Cardiac fibroblast (primary cell): Measurements from ENCODE around the gene DDX46.

Experiments used
- DNase-seq, 2 donors: peaks; one replicate each; pipeline versions ENCODE4 v3.0.0 to v3.0.0-alpha.2; 2010; ENCODE audit warnings: low read depth in 2 of 2
- H3K4me3 ChIP-seq, 2 donors: replicated peaks in 1 of 2; 1 replicate in 1 of 2; 2 replicates in 1 of 2; pipeline ENCODE4 v1.5.1; 2011; ENCODE audit warnings: low read depth in 2 of 2, low read length in 2 of 2, mild to moderate bottlenecking in 2 of 2, moderate library complexity in 1 of 2
- TF ChIP-seq, protein P1 (sequence below): IDR thresholded peaks from one replicate; pipeline ENCODE4 v1.5.1; 2011; ENCODE audit warnings: low read depth, mild to moderate bottlenecking, low read length, inconsistent platforms

Gene DDX46

DNA sequence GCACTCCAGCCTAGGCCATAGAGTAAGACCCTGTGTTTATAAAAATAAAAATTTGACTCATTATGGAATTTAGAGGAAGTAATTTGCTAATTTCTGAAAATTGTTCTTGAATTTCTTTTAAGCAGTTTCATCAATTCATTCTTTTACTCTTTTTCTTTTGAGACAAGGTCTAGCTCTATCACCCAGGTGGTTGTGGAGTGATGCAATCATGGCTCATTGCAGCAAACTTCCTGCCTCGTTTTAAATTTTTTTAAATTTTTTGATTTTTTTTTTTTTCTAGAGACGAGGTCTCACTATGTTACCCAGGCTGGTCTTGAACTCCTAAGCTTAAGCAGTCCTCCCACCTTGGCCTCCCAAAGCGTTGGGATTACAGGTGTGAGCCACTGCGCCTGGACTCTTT, 23.3 kb upstream of the DDX46 start:
- DNase-seq, result peak in 1 of 2 donors; percentile 9
- TF ChIP-seq, protein P1, sequence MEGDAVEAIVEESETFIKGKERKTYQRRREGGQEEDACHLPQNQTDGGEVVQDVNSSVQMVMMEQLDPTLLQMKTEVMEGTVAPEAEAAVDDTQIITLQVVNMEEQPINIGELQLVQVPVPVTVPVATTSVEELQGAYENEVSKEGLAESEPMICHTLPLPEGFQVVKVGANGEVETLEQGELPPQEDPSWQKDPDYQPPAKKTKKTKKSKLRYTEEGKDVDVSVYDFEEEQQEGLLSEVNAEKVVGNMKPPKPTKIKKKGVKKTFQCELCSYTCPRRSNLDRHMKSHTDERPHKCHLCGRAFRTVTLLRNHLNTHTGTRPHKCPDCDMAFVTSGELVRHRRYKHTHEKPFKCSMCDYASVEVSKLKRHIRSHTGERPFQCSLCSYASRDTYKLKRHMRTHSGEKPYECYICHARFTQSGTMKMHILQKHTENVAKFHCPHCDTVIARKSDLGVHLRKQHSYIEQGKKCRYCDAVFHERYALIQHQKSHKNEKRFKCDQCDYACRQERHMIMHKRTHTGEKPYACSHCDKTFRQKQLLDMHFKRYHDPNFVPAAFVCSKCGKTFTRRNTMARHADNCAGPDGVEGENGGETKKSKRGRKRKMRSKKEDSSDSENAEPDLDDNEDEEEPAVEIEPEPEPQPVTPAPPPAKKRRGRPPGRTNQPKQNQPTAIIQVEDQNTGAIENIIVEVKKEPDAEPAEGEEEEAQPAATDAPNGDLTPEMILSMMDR, result no peak
- H3K4me3 ChIP-seq, result no peak overlapping the region

DNA sequence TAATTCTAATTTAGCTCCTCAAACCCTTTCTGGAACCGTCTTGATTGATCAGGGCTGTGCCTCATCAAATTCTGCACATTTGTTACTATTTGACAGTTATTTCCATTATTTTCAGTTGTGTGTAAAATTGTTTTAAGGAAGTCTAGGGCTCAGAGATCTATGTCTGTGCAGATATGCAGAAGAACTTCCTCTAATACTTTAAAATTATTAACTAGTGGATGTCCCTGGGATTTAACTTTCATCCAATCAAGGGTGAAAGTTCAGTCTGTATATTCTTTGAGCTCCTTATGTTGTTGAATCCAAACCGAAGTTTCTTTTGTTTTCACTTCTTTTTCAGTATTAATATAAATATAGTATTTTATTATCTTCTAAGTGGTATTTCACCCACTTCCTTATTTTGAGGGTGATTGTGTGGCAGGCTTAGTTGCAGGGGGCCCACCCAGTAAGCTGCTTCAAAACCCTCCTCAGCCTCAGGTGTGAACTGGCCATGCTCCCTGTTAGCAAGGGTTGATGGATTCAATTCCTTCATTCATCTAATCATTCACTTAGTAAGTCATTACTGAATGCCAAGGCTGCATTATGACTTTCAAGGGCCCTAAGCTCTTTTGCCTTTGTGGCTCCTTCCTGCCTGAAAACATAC, 22.3 kb upstream of the DDX46 start:
- TF ChIP-seq, protein P1, result no peak
- DNase-seq, result no peak
- H3K4me3 ChIP-seq, result no peak overlapping the region

DNA sequence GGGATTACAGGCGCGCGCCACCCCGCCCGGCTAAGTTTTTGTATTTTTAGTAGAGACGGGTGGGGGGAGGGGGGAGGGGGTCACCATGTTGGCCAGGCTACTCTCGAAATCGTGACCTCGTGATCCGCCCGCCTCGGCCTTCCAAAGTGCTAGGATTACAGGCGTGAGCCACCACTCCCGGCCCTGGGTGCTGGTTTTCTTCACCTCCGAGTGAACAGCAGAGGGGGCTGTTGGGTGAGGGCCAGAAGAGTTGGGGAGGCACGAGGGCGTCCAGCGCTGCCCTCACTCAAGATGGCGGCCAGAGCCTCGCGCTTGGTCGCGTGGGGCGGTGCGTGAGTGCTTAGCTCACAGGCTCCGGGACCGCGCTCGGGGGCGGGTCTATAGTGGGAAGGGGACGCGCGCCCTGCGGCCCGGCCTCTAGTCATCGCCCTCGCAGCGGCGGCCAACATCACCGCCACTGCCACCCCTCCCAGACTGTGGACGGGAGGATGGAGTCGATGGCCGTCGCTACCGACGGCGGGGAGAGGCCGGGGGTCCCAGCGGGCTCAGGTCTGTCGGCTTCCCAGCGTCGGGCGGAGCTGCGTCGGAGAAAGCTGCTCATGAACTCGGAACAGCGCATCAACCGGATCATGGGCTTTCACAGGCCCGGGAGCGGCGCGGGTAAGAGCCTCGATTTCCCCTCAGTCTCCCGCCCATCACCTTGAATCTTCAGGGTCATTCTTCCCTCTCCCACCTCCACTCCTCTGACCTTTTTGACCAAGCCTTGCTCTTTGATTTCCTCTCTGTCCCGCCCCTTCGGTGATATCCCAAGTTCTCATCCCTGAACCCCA, 20.2 kb upstream of the DDX46 start, which contains the start of gene CAMLG:
CAMLG (plus strand) TSS at position 416 of the 830 bp plus-strand sequence; CDS start at position 489, 73 bp downstream.
- peak within 1 kb of the TSS; percentile 90 to 96 for H3K4me3 ChIP-seq
- TF ChIP-seq, protein P1, result peak; percentile 49
- DNase-seq, result peak; percentile 98 to 99

DNA sequence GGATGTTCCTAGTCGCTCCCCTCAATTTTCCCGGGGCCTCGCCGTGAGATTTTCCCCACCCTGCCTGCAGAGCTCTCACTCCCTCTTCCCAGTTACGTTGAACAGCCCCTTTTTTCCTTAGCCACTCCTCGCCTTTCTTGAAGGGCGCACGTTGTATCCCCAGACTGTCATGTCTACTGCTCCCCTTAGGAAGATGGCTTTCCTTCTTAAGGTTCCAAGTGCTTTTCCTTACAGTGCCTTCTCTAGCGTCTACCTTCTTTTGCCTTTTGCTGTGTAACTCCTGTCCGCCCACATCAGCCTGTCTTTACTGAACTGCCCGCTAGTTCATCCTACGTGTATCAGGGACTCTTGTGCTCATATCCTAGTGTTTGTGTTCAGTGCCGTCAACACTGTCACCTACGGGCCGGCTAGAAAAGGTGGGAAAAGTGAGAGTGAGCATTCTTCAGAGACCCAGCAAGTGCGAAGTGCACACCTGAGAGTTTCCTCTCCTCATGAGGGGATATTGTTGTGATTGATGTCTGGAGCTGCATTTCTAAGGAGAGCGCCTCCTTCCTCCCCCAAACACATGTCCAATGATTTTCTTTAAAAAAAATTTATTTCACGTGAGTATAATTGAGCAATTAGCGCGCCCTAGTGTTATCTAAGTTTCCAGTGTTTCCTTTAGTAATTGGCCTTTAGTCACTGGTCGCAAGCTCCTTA, 19.5 kb upstream of the DDX46 start:
- peak; percentile 45 to 52 for DNase-seq
- TF ChIP-seq, protein P1, result peak; percentile 25
- peak overlapping the region; percentile 90 to 96 for H3K4me3 ChIP-seq

DNA sequence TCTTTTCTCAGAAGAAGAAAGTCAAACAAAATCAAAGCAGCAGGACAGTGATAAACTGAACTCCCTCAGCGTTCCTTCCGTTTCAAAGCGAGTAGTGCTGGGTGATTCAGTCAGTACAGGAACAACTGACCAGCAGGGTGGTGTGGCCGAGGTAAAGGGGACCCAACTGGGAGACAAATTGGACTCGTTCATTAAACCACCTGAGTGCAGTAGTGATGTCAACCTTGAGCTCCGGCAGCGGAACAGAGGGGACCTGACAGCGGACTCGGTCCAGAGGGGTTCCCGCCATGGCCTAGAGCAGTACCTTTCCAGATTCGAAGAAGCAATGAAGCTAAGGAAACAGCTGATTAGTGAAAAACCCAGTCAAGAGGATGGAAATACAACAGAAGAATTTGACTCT, 17.5 kb upstream of the DDX46 start:
- TF ChIP-seq, protein P1, result no peak
- H3K4me3 ChIP-seq, result no peak overlapping the region
- no peak for DNase-seq

DNA sequence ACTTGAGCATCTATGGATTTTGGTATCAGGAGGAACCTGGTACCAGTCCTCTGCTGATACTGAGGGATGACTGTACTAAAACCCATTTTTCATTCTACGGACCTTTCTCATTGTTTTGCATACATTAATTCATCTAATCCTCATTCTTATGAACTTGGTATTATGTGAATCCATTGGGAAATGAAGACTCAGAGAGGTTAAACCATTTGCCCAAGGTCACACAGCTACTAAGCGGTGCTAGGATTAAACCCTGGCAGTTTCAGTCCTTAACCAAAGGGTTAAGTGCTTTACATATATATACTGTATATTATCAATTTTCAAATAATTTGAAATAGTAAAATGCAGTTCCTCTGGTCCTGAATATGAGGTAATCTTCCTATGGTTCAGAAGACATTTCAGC, 16.4 kb upstream of the DDX46 start:
- H3K4me3 ChIP-seq, result no peak overlapping the region
- no peak for DNase-seq
- TF ChIP-seq, protein P1, result no peak
